ENCODE measurements around the gene STKLD1. TPM values are rescaled to one million over a fixed set of nuclear protein-coding genes. Genes with fewer than 3 reads are reported as not detected.

Gene STKLD1
- total RNA-seq, 3 donors from 2014 or later (not counting 1 experiment from before 2014, with no cell fraction given), result 0.53 to 2.9 (median 1.1) TPM

DNA sequence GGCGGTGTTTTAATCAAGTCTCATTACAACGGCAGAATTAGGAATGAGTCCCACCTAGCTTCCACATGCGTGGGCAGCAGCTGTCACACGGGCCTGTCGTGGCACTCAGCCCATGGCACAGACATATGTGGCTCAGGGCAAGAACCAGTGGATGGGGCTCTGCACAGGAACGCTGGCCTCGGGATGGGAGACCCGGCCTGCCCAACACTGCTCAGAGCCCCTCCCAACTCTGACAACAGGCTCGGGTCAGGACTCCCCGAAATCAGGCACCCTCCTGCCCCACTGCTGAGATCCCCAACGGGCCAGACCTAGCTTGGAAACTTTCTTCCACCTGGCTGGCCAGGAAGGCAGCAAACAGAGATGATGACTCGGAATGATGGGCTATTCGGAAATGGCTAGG lies 35.2 kb upstream of the STKLD1 start:
- TF ChIP-seq, protein P1, sequence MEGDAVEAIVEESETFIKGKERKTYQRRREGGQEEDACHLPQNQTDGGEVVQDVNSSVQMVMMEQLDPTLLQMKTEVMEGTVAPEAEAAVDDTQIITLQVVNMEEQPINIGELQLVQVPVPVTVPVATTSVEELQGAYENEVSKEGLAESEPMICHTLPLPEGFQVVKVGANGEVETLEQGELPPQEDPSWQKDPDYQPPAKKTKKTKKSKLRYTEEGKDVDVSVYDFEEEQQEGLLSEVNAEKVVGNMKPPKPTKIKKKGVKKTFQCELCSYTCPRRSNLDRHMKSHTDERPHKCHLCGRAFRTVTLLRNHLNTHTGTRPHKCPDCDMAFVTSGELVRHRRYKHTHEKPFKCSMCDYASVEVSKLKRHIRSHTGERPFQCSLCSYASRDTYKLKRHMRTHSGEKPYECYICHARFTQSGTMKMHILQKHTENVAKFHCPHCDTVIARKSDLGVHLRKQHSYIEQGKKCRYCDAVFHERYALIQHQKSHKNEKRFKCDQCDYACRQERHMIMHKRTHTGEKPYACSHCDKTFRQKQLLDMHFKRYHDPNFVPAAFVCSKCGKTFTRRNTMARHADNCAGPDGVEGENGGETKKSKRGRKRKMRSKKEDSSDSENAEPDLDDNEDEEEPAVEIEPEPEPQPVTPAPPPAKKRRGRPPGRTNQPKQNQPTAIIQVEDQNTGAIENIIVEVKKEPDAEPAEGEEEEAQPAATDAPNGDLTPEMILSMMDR (IDR thresholded peaks at IDR 0.05), result no peak
- peak overlapping the region; percentile 83 to 88 for H3K27ac Mint-ChIP-seq
- H3K9me3 ChIP-seq (ENCODE audit: control insufficient read depth, insufficient read depth, low read length), result no peaks in the 10 kb centered on the region
- no peak overlapping the region for H3K4me3 ChIP-seq (ENCODE audit: low read length)
- H3K4me3 Mint-ChIP-seq, result peak overlapping the region; percentile 67
- DNase-seq, result no peak
- ATAC-seq, result no peak
- WGBS (ENCODE audit: insufficient coverage), result 86% methylated on average over 13 of the region's 13 CpGs
- H3K4me1 ChIP-seq (ENCODE audit: control insufficient read depth, insufficient read depth, low read length), result peaks cover 48% of the 10 kb centered on the region
- H3K27me3 Mint-ChIP-seq (ENCODE audit: low read depth in 2 of 2), result no peaks in the 10 kb centered on the region
- H3K27ac ChIP-seq (ENCODE audit: low read length), result peak overlapping the region; percentile 62
- peaks cover 37 to 45% of the 10 kb centered on the region in 2 donors for H3K4me1 Mint-ChIP-seq
- H3K36me3 ChIP-seq (ENCODE audit: control insufficient read depth, insufficient read depth, low read length), result peaks cover 20% of the 10 kb centered on the region
- no peaks in the 10 kb centered on the region for H3K27me3 ChIP-seq (ENCODE audit: control insufficient read depth, insufficient read depth, low read length)
- intact Hi-C loops (cut with micrococcal nuclease), result no loop called here
- no peaks in the 10 kb centered on the region for H3K9me3 Mint-ChIP-seq
- peaks cover 8% of the 10 kb centered on the region for H3K36me3 Mint-ChIP-seq

DNA sequence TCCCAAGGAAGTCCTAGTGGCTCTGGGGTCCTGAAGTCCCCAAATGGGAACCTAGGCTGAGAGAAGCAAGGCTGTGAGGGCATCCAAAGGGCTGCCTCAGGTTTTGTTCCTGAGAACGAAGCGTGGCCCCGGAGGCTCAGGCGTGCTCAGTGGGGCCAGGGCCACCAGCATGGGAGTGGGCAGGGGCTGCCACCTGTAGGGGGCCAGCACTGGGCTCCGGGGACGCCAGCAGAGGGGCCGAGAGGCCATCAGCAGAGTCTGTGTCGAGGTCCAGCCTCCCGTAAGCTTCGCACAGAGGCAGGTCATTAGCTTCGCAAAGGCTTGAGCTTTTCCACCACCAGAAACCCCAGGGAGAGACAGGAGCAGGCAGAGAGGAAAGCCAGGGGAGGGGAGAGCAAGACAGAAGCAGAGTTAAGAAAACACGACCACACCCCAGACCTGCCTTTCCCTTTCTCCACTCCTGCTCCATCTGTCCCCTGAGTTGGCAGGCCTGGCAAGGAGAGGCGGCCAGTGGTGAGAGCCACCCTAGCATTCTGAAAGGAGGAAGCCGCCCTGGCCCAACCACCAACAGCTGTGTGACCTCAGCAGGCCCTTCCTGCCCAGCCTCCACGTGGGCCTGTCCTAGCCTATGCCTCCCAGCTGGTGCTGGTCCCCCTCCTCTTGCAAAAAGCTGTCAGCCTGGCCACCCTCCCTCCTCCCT lies 34.6 kb upstream of the STKLD1 start:
- H3K36me3 Mint-ChIP-seq, result peaks cover 8% of the 10 kb centered on the region
- H3K36me3 ChIP-seq (ENCODE audit: control insufficient read depth, insufficient read depth, low read length), result peaks cover 20% of the 10 kb centered on the region
- H3K4me1 Mint-ChIP-seq, result peaks cover 41 to 45% of the 10 kb centered on the region in 2 donors
- peak overlapping the region; percentile 62 for H3K27ac ChIP-seq (ENCODE audit: low read length)
- intact Hi-C loops (cut with micrococcal nuclease), result no loop called here
- H3K4me1 ChIP-seq (ENCODE audit: control insufficient read depth, insufficient read depth, low read length), result peaks cover 51% of the 10 kb centered on the region
- 72% methylated on average over 15 of the region's 15 CpGs for WGBS (ENCODE audit: insufficient coverage)
- no peak overlapping the region for H3K4me3 ChIP-seq (ENCODE audit: low read length)
- peak overlapping the region; percentile 73 for H3K4me3 Mint-ChIP-seq
- DNase-seq (peak in 1 of 2 donors; percentile 30), ATAC-seq (peak; percentile 85 to 92 (median 86))
- no peaks in the 10 kb centered on the region for H3K27me3 ChIP-seq (ENCODE audit: control insufficient read depth, insufficient read depth, low read length)
- peak overlapping the region; percentile 83 to 88 for H3K27ac Mint-ChIP-seq
- no peaks in the 10 kb centered on the region for H3K9me3 ChIP-seq (ENCODE audit: control insufficient read depth, insufficient read depth, low read length)
- TF ChIP-seq, protein P1 (IDR thresholded peaks at IDR 0.05), result no peak
- no peaks in the 10 kb centered on the region for H3K27me3 Mint-ChIP-seq (ENCODE audit: low read depth in 2 of 2)
- no peaks in the 10 kb centered on the region for H3K9me3 Mint-ChIP-seq

DNA sequence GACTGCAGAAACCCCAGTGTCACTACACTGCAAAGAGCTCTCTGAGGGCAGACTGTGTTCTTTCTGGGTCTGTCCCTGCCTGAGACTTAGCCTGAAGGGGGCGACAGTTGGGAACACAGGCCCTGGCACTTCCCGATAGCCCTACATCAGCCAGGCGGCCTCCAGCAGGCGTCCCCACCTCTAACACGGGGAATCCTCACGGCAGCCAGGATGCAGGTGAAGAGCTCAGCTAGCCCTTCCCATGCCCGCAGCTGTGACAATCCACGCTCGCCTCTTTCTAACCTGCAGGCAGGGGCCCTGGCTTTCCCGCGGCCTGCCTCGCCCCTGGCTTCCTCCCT lies 34.1 kb upstream of the STKLD1 start:
- no peaks in the 10 kb centered on the region for H3K9me3 Mint-ChIP-seq
- H3K27me3 Mint-ChIP-seq (ENCODE audit: low read depth in 2 of 2), result no peaks in the 10 kb centered on the region
- peak overlapping the region; percentile 83 to 88 for H3K27ac Mint-ChIP-seq
- TF ChIP-seq, protein P1 (IDR thresholded peaks at IDR 0.05), result no peak
- Histone ChIP-seq H3K27me3 (ENCODE audit: control insufficient read depth, insufficient read depth, low read length) (no peaks in the 10 kb centered on the region), H3K36me3 (ENCODE audit: control insufficient read depth, insufficient read depth, low read length) (peaks cover 20% of the 10 kb centered on the region), H3K4me3 (ENCODE audit: low read length) (no peak overlapping the region), H3K4me1 (ENCODE audit: control insufficient read depth, insufficient read depth, low read length) (peaks cover 51% of the 10 kb centered on the region), H3K27ac (ENCODE audit: low read length) (peak overlapping the region; percentile 62), H3K9me3 (ENCODE audit: control insufficient read depth, insufficient read depth, low read length) (no peaks in the 10 kb centered on the region)
- H3K4me1 Mint-ChIP-seq, result peaks cover 46 to 50% of the 10 kb centered on the region in 2 donors
- 88% methylated on average over 12 of the region's 12 CpGs for WGBS (ENCODE audit: insufficient coverage)
- H3K36me3 Mint-ChIP-seq, result peaks cover 8% of the 10 kb centered on the region
- H3K4me3 Mint-ChIP-seq, result peak overlapping the region; percentile 73
- DNase-seq (no peak), ATAC-seq (no peak)
- intact Hi-C loops (cut with micrococcal nuclease), result no loop called here

DNA sequence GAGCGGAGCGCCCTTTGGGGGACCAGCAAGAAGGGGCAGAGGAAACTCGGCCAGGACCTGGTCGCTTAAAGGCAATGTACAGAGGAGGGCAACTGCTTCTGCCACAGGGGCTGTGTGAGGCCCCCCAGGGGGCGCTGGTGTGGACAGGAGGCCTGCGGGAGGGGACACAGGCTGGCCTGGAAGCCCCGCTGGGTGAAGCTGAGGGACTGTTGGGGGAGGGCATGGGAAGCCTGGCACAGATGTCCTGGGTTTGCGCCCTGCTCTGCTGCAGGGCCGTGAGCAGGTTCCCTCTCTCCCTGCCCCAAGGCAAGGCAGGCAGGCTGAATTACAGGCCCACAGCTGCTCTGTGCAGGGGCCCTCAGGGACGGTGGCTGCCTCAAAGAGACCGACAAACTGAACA lies 33.6 kb upstream of the STKLD1 start:
- H3K27ac Mint-ChIP-seq, result peak overlapping the region; percentile 83 to 88
- H3K36me3 Mint-ChIP-seq, result peaks cover 8% of the 10 kb centered on the region
- H3K27me3 ChIP-seq (ENCODE audit: control insufficient read depth, insufficient read depth, low read length), result no peaks in the 10 kb centered on the region
- H3K4me3 Mint-ChIP-seq, result no peak overlapping the region
- H3K27ac ChIP-seq (ENCODE audit: low read length), result peak overlapping the region; percentile 62
- H3K36me3 ChIP-seq (ENCODE audit: control insufficient read depth, insufficient read depth, low read length), result peaks cover 20% of the 10 kb centered on the region
- peaks cover 55% of the 10 kb centered on the region for H3K4me1 ChIP-seq (ENCODE audit: control insufficient read depth, insufficient read depth, low read length)
- 87% methylated on average over 11 of the region's 11 CpGs for WGBS (ENCODE audit: insufficient coverage)
- intact Hi-C loops (cut with micrococcal nuclease), result no loop called here
- no peaks in the 10 kb centered on the region for H3K27me3 Mint-ChIP-seq (ENCODE audit: low read depth in 2 of 2)
- no peaks in the 10 kb centered on the region for H3K9me3 Mint-ChIP-seq
- no peak for ATAC-seq
- no peak for DNase-seq
- H3K4me3 ChIP-seq (ENCODE audit: low read length), result no peak overlapping the region
- TF ChIP-seq, protein P1 (IDR thresholded peaks at IDR 0.05), result no peak
- H3K4me1 Mint-ChIP-seq, result peaks cover 49 to 53% of the 10 kb centered on the region in 2 donors
- no peaks in the 10 kb centered on the region for H3K9me3 ChIP-seq (ENCODE audit: control insufficient read depth, insufficient read depth, low read length)
